Neuronal stem cell (in vitro differentiated cells): ENCODE measurements around the gene TBC1D22A.

Source experiments
- DNase-seq: peaks from one replicate; pipeline ENCODE4 v3.0.0-alpha.2; 2013; ENCODE audit warnings: low spot score
- H2AFZ ChIP-seq: one replicate; pipeline ENCODE4 v1.6.1; 2013; ENCODE audit warnings: mild to moderate bottlenecking, low read length, inconsistent platforms
- H2AK5ac ChIP-seq: 2 replicates; pipeline ENCODE4 v1.6.1; 2013; ENCODE audit warnings: low read depth, mild to moderate bottlenecking, inconsistent platforms, low read length, moderate library complexity, mixed read lengths
- H2BK120ac ChIP-seq: 2 replicates; pipeline ENCODE4 v1.6.1; 2013; ENCODE audit warnings: low read depth, mild to moderate bottlenecking, inconsistent platforms, low read length, moderate library complexity, mixed read lengths
- H2BK12ac ChIP-seq: one replicate; pipeline ENCODE4 v1.6.1; 2013; ENCODE audit warnings: low read length, inconsistent platforms
- H2BK15ac ChIP-seq: 2 replicates; pipeline ENCODE4 v1.6.1; 2013; ENCODE audit warnings: mild to moderate bottlenecking, low read length, inconsistent platforms, mixed read lengths
- H2BK5ac ChIP-seq: one replicate; pipeline ENCODE4 v1.6.1; 2013; ENCODE audit warnings: inconsistent platforms, mild to moderate bottlenecking, low read length, moderate library complexity
- H3K14ac ChIP-seq: one replicate; pipeline ENCODE4 v1.6.1; 2013; ENCODE audit warnings: low read length, inconsistent platforms
- H3K18ac ChIP-seq: 2 replicates; pipeline ENCODE4 v1.6.1; 2013; ENCODE audit warnings: low read length, inconsistent platforms
- H3K23ac ChIP-seq: 2 replicates; pipeline ENCODE4 v1.6.1; 2013; ENCODE audit warnings: low read depth, mild to moderate bottlenecking, mixed read lengths, low read length, inconsistent platforms; ENCODE audit not compliant: poor library complexity
- H3K27ac ChIP-seq: replicated peaks from 3 replicates; pipeline ENCODE4 v1.5.1; 2013; ENCODE audit warnings: low read length, inconsistent platforms
- H3K27me3 ChIP-seq, 3 experiments: 2 replicates each; pipeline ENCODE4 v1.6.1; 2013; ENCODE audit warnings: low read length in 3 of 3, mild to moderate bottlenecking in 2 of 3, inconsistent platforms in 1 of 3, low read depth in 1 of 3, mixed read lengths in 1 of 3, moderate library complexity in 1 of 3; ENCODE audit not compliant: control insufficient read depth in 3 of 3, insufficient read depth in 3 of 3
- H3K36me3 ChIP-seq, 2 donors: replicated peaks in 1 of 2; 2 replicates each; pipeline ENCODE4 v1.6.1; 2013; ENCODE audit warnings: low read length in 2 of 2; ENCODE audit not compliant: control insufficient read depth in 2 of 2, insufficient read depth in 2 of 2
- H3K4ac ChIP-seq: 2 replicates; pipeline ENCODE4 v1.6.1; 2013; ENCODE audit warnings: inconsistent platforms, mild to moderate bottlenecking, low read length, moderate library complexity
- H3K4me1 ChIP-seq, 2 donors: 1 replicate in 1 of 2; 2 replicates in 1 of 2; pipeline ENCODE4 v1.6.1; 2013; ENCODE audit warnings: low read length in 2 of 2, low read depth in 1 of 2; ENCODE audit not compliant: control insufficient read depth in 2 of 2, insufficient read depth in 1 of 2
- H3K4me2 ChIP-seq: one replicate; pipeline ENCODE4 v1.6.1; 2013; ENCODE audit warnings: mild to moderate bottlenecking, low read length, inconsistent platforms; ENCODE audit not compliant: insufficient read depth, poor library complexity, severe bottlenecking
- H3K4me3 ChIP-seq, 2 donors: 2 replicates each; pipeline ENCODE4 v1.5.1; 2013; ENCODE audit warnings: low read length in 2 of 2, mild to moderate bottlenecking in 2 of 2, inconsistent platforms in 1 of 2, moderate library complexity in 1 of 2
- H3K79me1 ChIP-seq: one replicate; pipeline ENCODE4 v1.6.1; 2013; ENCODE audit warnings: low read depth, mild to moderate bottlenecking, inconsistent platforms, low read length, moderate library complexity
- H3K9ac ChIP-seq: one replicate; pipeline ENCODE4 v1.6.1; 2013; ENCODE audit warnings: mild to moderate bottlenecking, low read depth, low read length, inconsistent platforms; ENCODE audit not compliant: poor library complexity
- H3K9me3 ChIP-seq, 2 donors: replicated peaks in 1 of 2; 2 replicates each; pipeline versions ENCODE3 to v1.6.1; 2013; ENCODE audit warnings: low read length in 2 of 2, mild to moderate bottlenecking in 2 of 2, inconsistent platforms in 1 of 2, low read depth in 1 of 2, mixed read lengths in 1 of 2, moderate library complexity in 1 of 2; ENCODE audit not compliant: control insufficient read depth in 2 of 2, insufficient read depth in 1 of 2
- H4K8ac ChIP-seq: one replicate; pipeline ENCODE4 v1.6.1; 2013; ENCODE audit warnings: low read depth, mild to moderate bottlenecking, inconsistent platforms, low read length, moderate library complexity
- H4K91ac ChIP-seq: one replicate; pipeline ENCODE4 v1.6.1; 2013; ENCODE audit warnings: low read length, low read depth, mild to moderate bottlenecking, inconsistent platforms; ENCODE audit not compliant: poor library complexity
- WGBS, 2 donors: extraction: QIAGEN DNeasy Blood & Tissue Kit; methylation state at CpG; one replicate each; pipeline ENCODE4 v1.1.7; 2013; ENCODE audit warnings: missing lambda C conversion rate in 2 of 2, mixed read lengths in 1 of 2; ENCODE audit not compliant: insufficient read length in 2 of 2, insufficient replicate concordance in 1 of 2; ENCODE audit errors: extremely low coverage in 2 of 2; 5-methylcytosine and 5-hydroxymethylcytosine counted together

The TBC1D22A gene

GRCh38 chr22:47101321-47101885, 339.0 kb downstream of the TBC1D22A start:
- H3K79me1 ChIP-seq = peaks cover 6% of the 10 kb centered on the region
- H3K18ac ChIP-seq = peak overlapping the region; percentile 44
- peak overlapping the region; percentile 5 for H3K23ac ChIP-seq
- peaks cover 7 to 9% of the 10 kb centered on the region in 2 donors for H3K4me1 ChIP-seq
- H4K91ac ChIP-seq = no peak overlapping the region
- peak overlapping the region; percentile 7 for H4K8ac ChIP-seq
- no peak overlapping the region for H2BK5ac ChIP-seq
- no peak overlapping the region for H3K27ac ChIP-seq
- H2BK12ac ChIP-seq = no peak overlapping the region
- no peak overlapping the region for H3K4me3 ChIP-seq
- no peaks in the 10 kb centered on the region for H3K27me3 ChIP-seq
- H3K36me3 ChIP-seq = no peaks in the 10 kb centered on the region
- no peak overlapping the region for H3K4me2 ChIP-seq
- peak overlapping the region; percentile 53 for H2AK5ac ChIP-seq
- H2BK15ac ChIP-seq = no peak overlapping the region
- peaks cover 0 to 3% of the 10 kb centered on the region in 2 donors for H3K9me3 ChIP-seq
- peak overlapping the region; percentile 32 for H3K14ac ChIP-seq
- H2AFZ ChIP-seq = no peak overlapping the region
- H3K4ac ChIP-seq = no peak overlapping the region
- H2BK120ac ChIP-seq = no peak overlapping the region
- H3K9ac ChIP-seq = no peak overlapping the region
- no CpG with 5 or more reads among the region's 16 CpGs for WGBS, 2 donors
- no peak for DNase-seq

GRCh38 chr22:47102081-47102480, 339.6 kb downstream of the TBC1D22A start:
- WGBS, 2 donors = no CpG with 5 or more reads among the region's 12 CpGs
- Histone ChIP-seq H3K4me2 (no peak overlapping the region), H2BK120ac (no peak overlapping the region), H3K27me3 (no peaks in the 10 kb centered on the region), H3K27ac (no peak overlapping the region), H2AFZ (no peak overlapping the region), H3K9me3 (no peaks in the 10 kb centered on the region), H2BK15ac (no peak overlapping the region), H3K4me3 (no peak overlapping the region), H3K79me1 (peaks cover 6% of the 10 kb centered on the region), H3K4ac (no peak overlapping the region), H3K4me1 (peaks cover 7 to 9% of the 10 kb centered on the region in 2 donors), H2BK12ac (no peak overlapping the region), H4K91ac (no peak overlapping the region), H3K36me3 (no peaks in the 10 kb centered on the region), H4K8ac (no peak overlapping the region), H3K9ac (no peak overlapping the region), H3K14ac (no peak overlapping the region), H2AK5ac (peak overlapping the region; percentile 53), H2BK5ac (no peak overlapping the region), H3K23ac (no peak overlapping the region), H3K18ac (no peak overlapping the region)
- DNase-seq = no peak

- Histone ChIP-seq H2BK120ac (no peak overlapping the region), H3K27me3 (no peaks in the 10 kb centered on the region), H3K4me2 (no peak overlapping the region), H3K79me1 (peaks cover 6% of the 10 kb centered on the region), H4K8ac (no peak overlapping the region), H2BK15ac (no peak overlapping the region), H3K14ac (no peak overlapping the region), H2BK5ac (no peak overlapping the region), H2AK5ac (no peak overlapping the region), H2BK12ac (no peak overlapping the region), H3K18ac (no peak overlapping the region), H3K36me3 (no peaks in the 10 kb centered on the region), H3K23ac (no peak overlapping the region), H3K9ac (no peak overlapping the region), H4K91ac (no peak overlapping the region), H3K4ac (no peak overlapping the region), H3K9me3 (no peaks in the 10 kb centered on the region), H3K4me3 (no peak overlapping the region), H3K4me1 (peaks cover 7 to 9% of the 10 kb centered on the region in 2 donors), H2AFZ (no peak overlapping the region), H3K27ac (no peak overlapping the region)
- DNase-seq = no peak
- WGBS, 2 donors = no CpG with 5 or more reads among the region's 2 CpGs
Measured at GRCh38 chr22:47102648-47103047, 340.2 kb downstream of the TBC1D22A start.

GRCh38 chr22:47105085-47105484, 342.6 kb downstream of the TBC1D22A start:
- Histone ChIP-seq H2BK15ac (no peak overlapping the region), H3K4me2 (no peak overlapping the region), H3K4me3 (no peak overlapping the region), H3K36me3 (no peaks in the 10 kb centered on the region), H4K8ac (no peak overlapping the region), H3K23ac (no peak overlapping the region), H3K4ac (no peak overlapping the region), H2BK12ac (no peak overlapping the region), H4K91ac (no peak overlapping the region), H2BK120ac (no peak overlapping the region), H2BK5ac (no peak overlapping the region), H3K18ac (no peak overlapping the region), H3K14ac (no peak overlapping the region), H3K9me3 (peaks cover 0 to 2% of the 10 kb centered on the region in 2 donors), H3K9ac (no peak overlapping the region), H3K27ac (no peak overlapping the region), H2AK5ac (no peak overlapping the region), H3K27me3 (no peaks in the 10 kb centered on the region), H3K4me1 (peaks cover 5 to 7% of the 10 kb centered on the region in 2 donors), H2AFZ (no peak overlapping the region), H3K79me1 (peaks cover 2% of the 10 kb centered on the region)
- DNase-seq = no peak
- no CpG with 5 or more reads among the region's 4 CpGs for WGBS, 2 donors
